Epithelial cell of proximal tubule (primary cell): ENCODE measurements around the gene CCDC81. TPM values are rescaled to one million over a fixed set of nuclear protein-coding genes. Genes with fewer than 3 reads are reported as not detected.

Experiments
- DNase-seq: peaks from one replicate; pipeline ENCODE4 v3.0.0-alpha.2; 2011; ENCODE audit warnings: low read depth
- H3K4me3 ChIP-seq: 2 replicates; pipeline ENCODE4 v1.5.1; 2011; ENCODE audit warnings: low read depth, mild to moderate bottlenecking, low read length
- CTCF ChIP-seq: conservative IDR thresholded peaks from 2 replicates; pipeline ENCODE4 v1.5.1; 2012; ENCODE audit warnings: low read depth, mild to moderate bottlenecking, low read length
- total RNA-seq: library from RNA; depleted of rRNA; stranded (reverse); fragments of >200 nt; gene quantifications from 2 replicates; pipeline ENCODE4 v1.2.3, GENCODE V29; 2015

CCDC81 gene
- total RNA-seq, 1 donor from 2014 or later: 0.81 TPM

DNA sequence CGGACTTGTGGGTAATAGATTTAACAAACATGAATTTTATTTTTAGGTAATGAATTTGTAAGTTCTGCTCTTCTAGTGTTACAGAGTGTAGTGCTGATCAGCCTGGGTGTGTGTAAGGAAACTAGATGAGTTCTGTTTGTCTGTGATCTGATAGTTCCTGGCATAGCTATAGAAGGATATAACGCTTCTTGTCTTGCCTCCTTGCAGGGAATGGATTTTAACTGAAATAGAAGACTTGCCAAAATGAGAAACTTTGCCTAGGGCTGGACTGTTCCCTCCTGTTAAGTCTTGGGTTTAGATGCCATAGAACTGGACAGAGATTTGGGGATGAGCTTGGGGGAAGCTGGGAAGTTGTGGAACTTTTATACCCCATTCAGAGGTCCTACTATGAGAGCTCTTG, 11.6 kb downstream of the CCDC81 start:
- DNase-seq: no peak
- no peak overlapping the region for H3K4me3 ChIP-seq
- no peak for TF ChIP-seq CTCF

DNA sequence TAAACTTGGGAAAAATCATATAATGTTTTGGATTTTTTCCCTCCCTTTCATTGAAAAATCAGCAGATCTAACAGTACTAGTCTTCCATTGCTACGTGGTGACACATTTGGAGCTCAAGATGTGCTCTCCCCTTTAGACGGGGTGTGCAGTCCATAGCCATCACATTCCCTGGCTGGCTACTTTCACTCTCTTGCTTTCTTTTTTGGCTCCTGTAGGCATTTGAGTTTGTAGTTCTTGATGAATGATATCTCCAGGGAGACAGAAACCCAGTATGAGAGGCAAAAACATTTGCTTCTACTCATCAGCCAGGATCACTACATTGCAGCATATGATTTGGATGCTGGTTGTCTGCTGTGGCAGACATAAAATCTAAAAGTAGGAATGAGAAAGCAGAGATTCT, 12.1 kb downstream of the CCDC81 start:
- no peak for TF ChIP-seq CTCF
- DNase-seq: no peak
- H3K4me3 ChIP-seq: no peak overlapping the region

- no peak for DNase-seq
- no peak for TF ChIP-seq CTCF
Measured at GRCh38 chr11:86388198-86388597, 13.5 kb downstream of the CCDC81 start.

DNA sequence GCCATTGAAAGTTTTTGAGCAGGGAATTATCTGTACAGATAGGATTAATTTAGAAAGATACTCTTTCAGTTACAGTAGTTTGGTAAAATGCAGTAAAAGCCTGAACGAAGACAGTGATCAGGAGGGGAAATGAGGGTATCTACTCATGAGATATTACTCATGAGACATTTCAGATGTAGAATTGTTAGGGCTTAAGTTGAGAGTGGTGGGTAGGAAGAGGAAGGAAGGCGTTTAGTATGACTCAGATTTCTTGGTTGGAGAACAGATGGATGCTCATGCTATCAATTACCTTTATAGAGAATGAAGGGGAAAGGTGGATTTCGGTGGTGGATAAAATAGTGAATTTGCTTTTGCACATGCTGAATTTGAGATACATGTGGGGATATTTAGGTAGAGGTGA, 15.8 kb downstream of the CCDC81 start:
- no peak overlapping the region for H3K4me3 ChIP-seq
- no peak for TF ChIP-seq CTCF
- no peak for DNase-seq

More at GRCh38 chr11:86388198-86388597, 13.5 kb downstream of the CCDC81 start:
- H3K4me3 ChIP-seq: no peak overlapping the region

- peak; percentile 10 for DNase-seq
- no peak overlapping the region for H3K4me3 ChIP-seq
- no peak for TF ChIP-seq CTCF
Measured at GRCh38 chr11:86395061-86395551, 20.4 kb downstream of the CCDC81 start.

DNA sequence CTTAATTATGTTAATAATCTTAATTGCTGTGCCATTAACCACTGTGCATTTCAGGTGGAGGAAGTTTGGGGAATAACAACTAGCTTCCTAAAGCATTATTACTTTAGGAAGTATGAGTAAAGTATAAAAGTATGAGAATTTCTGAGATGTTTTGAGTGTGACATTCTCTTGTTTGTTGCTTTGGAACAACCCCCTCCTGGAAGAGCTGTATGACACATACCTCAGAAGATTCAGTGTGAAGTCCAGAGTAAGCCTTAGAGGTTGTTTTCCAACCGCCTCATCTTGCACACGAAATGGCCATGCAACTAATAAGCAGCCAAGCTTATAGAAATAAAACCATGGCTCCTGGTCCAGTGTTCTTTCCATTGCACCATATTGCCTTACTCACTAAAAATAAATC, 21.7 kb downstream of the CCDC81 start:
- no peak overlapping the region for H3K4me3 ChIP-seq
- DNase-seq: no peak
- no peak for TF ChIP-seq CTCF

- no peak for DNase-seq
- TF ChIP-seq CTCF: no peak
- no peak overlapping the region for H3K4me3 ChIP-seq
Measured at GRCh38 chr11:86397351-86397750, 22.7 kb downstream of the CCDC81 start.
